Measurements from ENCODE around the gene TRDN.

The TRDN gene

GRCh38 chr6:123658848-123659247, 22.1 kb upstream of the TRDN start:
- H3K27ac ChIP-seq (ENCODE audit: low read depth, low read length) = no peak overlapping the region
- no peaks in the 10 kb centered on the region for H3K4me1 ChIP-seq (ENCODE audit: control insufficient read depth, insufficient read depth, low read length)
- H3K36me3 ChIP-seq (ENCODE audit: control insufficient read depth, insufficient read depth, low read length) = no peaks in the 10 kb centered on the region
- no peaks in the 10 kb centered on the region for H3K27me3 ChIP-seq (ENCODE audit: control insufficient read depth, insufficient read depth, low read length)
- no peaks in the 10 kb centered on the region for H3K9me3 ChIP-seq (ENCODE audit: control insufficient read depth, insufficient read depth, low read length)
- no peak overlapping the region for H3K9ac ChIP-seq (ENCODE audit: low read depth, low read length)
- no peak overlapping the region for H3K4me3 ChIP-seq (ENCODE audit: low read depth, low read length)

DNA sequence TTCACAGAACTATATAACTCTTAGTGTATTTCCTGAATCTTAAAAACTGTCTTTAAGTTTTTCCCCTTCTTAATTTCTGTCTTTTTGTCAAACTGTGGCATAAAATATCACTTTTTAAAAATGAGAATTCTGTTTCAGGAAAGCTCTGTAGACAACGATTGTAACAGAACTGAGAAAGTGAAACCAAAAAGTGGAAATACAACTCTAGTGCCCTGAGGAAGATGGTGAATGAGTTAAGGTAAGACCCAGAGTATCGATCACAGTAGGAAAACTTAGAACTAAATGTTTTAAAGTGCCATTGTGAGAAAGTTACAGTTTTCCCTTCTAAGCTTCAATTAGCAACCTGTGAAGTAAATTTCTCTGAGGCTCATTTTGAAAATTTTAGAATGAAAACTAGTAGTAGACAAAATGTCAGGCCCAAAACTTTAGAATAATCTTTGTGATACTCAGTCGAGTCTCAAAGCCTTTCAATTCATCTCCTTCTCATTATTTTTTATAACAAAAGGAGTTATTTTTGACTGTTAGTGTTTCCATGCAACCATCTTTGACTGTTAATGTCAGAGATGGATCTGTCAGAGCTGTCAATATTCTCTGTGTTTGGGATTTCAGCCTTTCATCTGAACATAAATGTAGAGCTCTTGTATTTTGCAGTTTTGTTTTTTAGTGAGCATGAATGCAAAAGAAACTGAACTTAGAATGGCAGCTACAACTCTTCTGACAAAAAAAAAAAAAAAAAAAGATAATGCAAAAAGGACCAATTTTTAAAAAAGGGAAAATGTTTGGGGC, 19.0 kb upstream of the TRDN start:
- no peak overlapping the region for H3K4me3 ChIP-seq (ENCODE audit: low read depth, low read length)
- H3K27me3 ChIP-seq (ENCODE audit: control insufficient read depth, insufficient read depth, low read length) = no peaks in the 10 kb centered on the region
- no peak overlapping the region for H3K27ac ChIP-seq (ENCODE audit: low read depth, low read length)
- no peaks in the 10 kb centered on the region for H3K9me3 ChIP-seq (ENCODE audit: control insufficient read depth, insufficient read depth, low read length)
- H3K4me1 ChIP-seq (ENCODE audit: control insufficient read depth, insufficient read depth, low read length) = no peaks in the 10 kb centered on the region
- H3K9ac ChIP-seq (ENCODE audit: low read depth, low read length) = no peak overlapping the region
- H3K36me3 ChIP-seq (ENCODE audit: control insufficient read depth, insufficient read depth, low read length) = no peaks in the 10 kb centered on the region

GRCh38 chr6:123648723-123649122, 12.0 kb upstream of the TRDN start:
- no peak overlapping the region for H3K4me3 ChIP-seq (ENCODE audit: low read depth, low read length)
- H3K27ac ChIP-seq (ENCODE audit: low read depth, low read length) = no peak overlapping the region
- H3K9me3 ChIP-seq (ENCODE audit: control insufficient read depth, insufficient read depth, low read length) = no peaks in the 10 kb centered on the region
- no peaks in the 10 kb centered on the region for H3K36me3 ChIP-seq (ENCODE audit: control insufficient read depth, insufficient read depth, low read length)
- no peaks in the 10 kb centered on the region for H3K27me3 ChIP-seq (ENCODE audit: control insufficient read depth, insufficient read depth, low read length)
- H3K9ac ChIP-seq (ENCODE audit: low read depth, low read length) = no peak overlapping the region
- H3K4me1 ChIP-seq (ENCODE audit: control insufficient read depth, insufficient read depth, low read length) = no peaks in the 10 kb centered on the region

DNA sequence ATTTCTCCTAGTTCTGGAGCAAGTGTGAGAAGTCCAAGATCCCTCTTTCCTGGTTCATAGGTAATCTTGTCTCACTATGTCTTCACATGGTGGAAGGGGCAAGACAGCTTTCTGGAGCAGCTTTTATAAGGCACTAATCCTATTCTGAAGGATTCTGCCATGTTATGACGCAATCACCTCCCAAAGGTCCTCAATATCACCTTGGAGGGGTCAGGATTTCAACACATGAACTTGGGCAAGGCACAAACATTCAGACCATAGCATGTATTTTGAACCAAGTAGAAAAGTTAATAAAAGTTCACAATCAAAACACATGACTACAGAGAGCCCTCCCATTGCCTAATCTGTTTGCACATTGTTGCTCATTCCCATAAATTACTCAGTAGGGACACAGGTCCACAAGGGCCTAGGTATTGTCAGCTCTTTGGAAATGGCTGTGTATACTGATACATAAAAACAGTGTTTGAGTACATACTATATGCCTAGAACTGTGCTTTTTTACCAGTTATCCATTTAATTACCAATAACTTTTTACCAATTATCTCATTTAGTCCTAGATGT, 11.3 kb upstream of the TRDN start:
- Histone ChIP-seq H3K36me3 (ENCODE audit: control insufficient read depth, insufficient read depth, low read length) (no peaks in the 10 kb centered on the region), H3K4me1 (ENCODE audit: control insufficient read depth, insufficient read depth, low read length) (no peaks in the 10 kb centered on the region), H3K9ac (ENCODE audit: low read depth, low read length) (no peak overlapping the region), H3K27me3 (ENCODE audit: control insufficient read depth, insufficient read depth, low read length) (no peaks in the 10 kb centered on the region), H3K27ac (ENCODE audit: low read depth, low read length) (no peak overlapping the region), H3K9me3 (ENCODE audit: control insufficient read depth, insufficient read depth, low read length) (no peaks in the 10 kb centered on the region), H3K4me3 (ENCODE audit: low read depth, low read length) (no peak overlapping the region)

- Histone ChIP-seq H3K36me3 (ENCODE audit: control insufficient read depth, insufficient read depth, low read length) (no peaks in the 10 kb centered on the region), H3K27ac (ENCODE audit: low read depth, low read length) (no peak overlapping the region), H3K27me3 (ENCODE audit: control insufficient read depth, insufficient read depth, low read length) (no peaks in the 10 kb centered on the region), H3K4me1 (ENCODE audit: control insufficient read depth, insufficient read depth, low read length) (peaks cover 5% of the 10 kb centered on the region; the same call in 1 of the 2 replicates), H3K9ac (ENCODE audit: low read depth, low read length) (no peak overlapping the region), H3K9me3 (ENCODE audit: control insufficient read depth, insufficient read depth, low read length) (no peaks in the 10 kb centered on the region), H3K4me3 (ENCODE audit: low read depth, low read length) (no peak overlapping the region)
Measured at GRCh38 chr6:123641497-123641896, 4.7 kb upstream of the TRDN start.

- Histone ChIP-seq H3K4me1 (ENCODE audit: control insufficient read depth, insufficient read depth, low read length) (peaks cover 5% of the 10 kb centered on the region; the same call in 1 of the 2 replicates), H3K36me3 (ENCODE audit: control insufficient read depth, insufficient read depth, low read length) (no peaks in the 10 kb centered on the region), H3K9ac (ENCODE audit: low read depth, low read length) (no peak overlapping the region), H3K27me3 (ENCODE audit: control insufficient read depth, insufficient read depth, low read length) (no peaks in the 10 kb centered on the region), H3K4me3 (ENCODE audit: low read depth, low read length) (no peak overlapping the region), H3K9me3 (ENCODE audit: control insufficient read depth, insufficient read depth, low read length) (no peaks in the 10 kb centered on the region), H3K27ac (ENCODE audit: low read depth, low read length) (no peak overlapping the region)
Measured at GRCh38 chr6:123640567-123641187, 3.9 kb upstream of the TRDN start.

DNA sequence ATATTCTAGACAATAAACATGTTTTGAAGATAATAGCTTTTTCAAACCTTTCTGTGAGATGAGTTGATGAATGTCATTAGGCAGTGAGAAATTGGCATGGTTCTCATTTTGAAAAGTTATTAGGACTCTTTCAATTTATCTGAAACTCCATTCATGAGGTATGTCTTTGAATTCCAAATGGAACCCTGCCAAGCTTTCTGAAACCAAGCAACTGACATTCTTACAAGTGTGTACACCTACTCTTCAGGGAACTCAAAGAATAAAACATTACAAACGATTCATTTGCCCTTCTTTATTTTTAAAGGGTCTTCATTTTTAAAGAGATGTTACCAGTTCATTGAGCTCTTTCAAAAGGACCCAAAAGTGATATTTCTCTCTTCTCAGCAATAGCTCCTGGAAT, 2.1 kb upstream of the TRDN start:
- H3K9ac ChIP-seq (ENCODE audit: low read depth, low read length) = no peak overlapping the region
- H3K4me1 ChIP-seq (ENCODE audit: control insufficient read depth, insufficient read depth, low read length) = peaks cover 5% of the 10 kb centered on the region; the same call in 1 of the 2 replicates
- H3K27ac ChIP-seq (ENCODE audit: low read depth, low read length) = no peak overlapping the region
- H3K27me3 ChIP-seq (ENCODE audit: control insufficient read depth, insufficient read depth, low read length) = no peaks in the 10 kb centered on the region
- no peaks in the 10 kb centered on the region for H3K9me3 ChIP-seq (ENCODE audit: control insufficient read depth, insufficient read depth, low read length)
- no peaks in the 10 kb centered on the region for H3K36me3 ChIP-seq (ENCODE audit: control insufficient read depth, insufficient read depth, low read length)
- H3K4me3 ChIP-seq (ENCODE audit: low read depth, low read length) = no peak overlapping the region

- Histone ChIP-seq H3K9ac (ENCODE audit: low read depth, low read length) (no peak overlapping the region), H3K36me3 (ENCODE audit: control insufficient read depth, insufficient read depth, low read length) (no peaks in the 10 kb centered on the region), H3K4me3 (ENCODE audit: low read depth, low read length) (no peak overlapping the region), H3K27ac (ENCODE audit: low read depth, low read length) (peak overlapping the region; percentile 24), H3K4me1 (ENCODE audit: control insufficient read depth, insufficient read depth, low read length) (peaks cover 5% of the 10 kb centered on the region; the same call in 1 of the 2 replicates), H3K27me3 (ENCODE audit: control insufficient read depth, insufficient read depth, low read length) (no peaks in the 10 kb centered on the region), H3K9me3 (ENCODE audit: control insufficient read depth, insufficient read depth, low read length) (no peaks in the 10 kb centered on the region)
Measured at GRCh38 chr6:123636282-123636681, 468 bp downstream of the TRDN start.

GRCh38 chr6:123635567-123635966, 1.2 kb downstream of the TRDN start:
- Histone ChIP-seq H3K27ac (ENCODE audit: low read depth, low read length) (no peak overlapping the region), H3K4me3 (ENCODE audit: low read depth, low read length) (no peak overlapping the region), H3K9ac (ENCODE audit: low read depth, low read length) (no peak overlapping the region), H3K9me3 (ENCODE audit: control insufficient read depth, insufficient read depth, low read length) (no peaks in the 10 kb centered on the region), H3K4me1 (ENCODE audit: control insufficient read depth, insufficient read depth, low read length) (peaks cover 5% of the 10 kb centered on the region; the same call in 1 of the 2 replicates), H3K27me3 (ENCODE audit: control insufficient read depth, insufficient read depth, low read length) (no peaks in the 10 kb centered on the region), H3K36me3 (ENCODE audit: control insufficient read depth, insufficient read depth, low read length) (no peaks in the 10 kb centered on the region)

DNA sequence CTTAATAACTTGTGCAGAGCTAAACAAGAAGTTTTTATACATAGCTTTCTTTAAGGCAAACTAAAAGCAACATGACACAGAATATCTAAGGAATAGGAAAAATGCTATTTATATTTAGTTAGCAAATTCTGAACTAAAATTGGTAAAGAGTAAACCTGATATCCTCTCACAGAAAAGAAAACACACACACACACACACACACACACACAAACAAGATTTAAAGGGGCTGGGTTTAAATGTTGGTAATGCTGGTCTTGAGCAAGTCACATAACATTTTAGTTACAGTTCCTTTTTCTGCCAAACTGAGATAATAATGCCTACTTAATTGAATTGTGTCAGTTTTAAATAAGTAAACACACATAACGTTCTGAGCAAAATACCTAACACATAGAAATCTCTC, 1.6 kb downstream of the TRDN start:
- no peaks in the 10 kb centered on the region for H3K36me3 ChIP-seq (ENCODE audit: control insufficient read depth, insufficient read depth, low read length)
- no peaks in the 10 kb centered on the region for H3K27me3 ChIP-seq (ENCODE audit: control insufficient read depth, insufficient read depth, low read length)
- no peak overlapping the region for H3K4me3 ChIP-seq (ENCODE audit: low read depth, low read length)
- no peaks in the 10 kb centered on the region for H3K9me3 ChIP-seq (ENCODE audit: control insufficient read depth, insufficient read depth, low read length)
- no peak overlapping the region for H3K27ac ChIP-seq (ENCODE audit: low read depth, low read length)
- 0 out of 2 replicates have a peak, but pooled peaks cover 5% of the 10 kb centered on the region for H3K4me1 ChIP-seq (ENCODE audit: control insufficient read depth, insufficient read depth, low read length)
- H3K9ac ChIP-seq (ENCODE audit: low read depth, low read length) = no peak overlapping the region

DNA sequence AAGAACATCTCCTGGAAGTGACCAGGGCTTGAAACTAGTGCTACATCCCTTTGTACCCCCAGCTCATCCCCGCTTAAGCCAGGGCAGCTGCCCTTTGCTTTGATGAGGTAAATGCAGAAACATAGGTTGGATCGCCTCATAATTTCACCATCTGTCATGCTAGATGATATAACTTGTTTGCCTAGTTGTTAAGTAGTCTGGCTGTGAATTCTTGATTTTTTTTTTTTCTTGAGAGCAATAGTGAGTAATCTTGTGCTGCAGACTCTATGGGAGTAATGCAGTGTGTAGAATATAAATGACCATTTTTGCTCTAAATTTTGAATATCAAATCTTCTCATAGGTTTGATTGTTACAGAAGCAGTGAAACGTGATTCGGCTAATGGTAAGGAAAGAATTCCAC, 4.1 kb downstream of the TRDN start:
- H3K9ac ChIP-seq (ENCODE audit: low read depth, low read length) = no peak overlapping the region
- H3K4me3 ChIP-seq (ENCODE audit: low read depth, low read length) = no peak overlapping the region
- H3K4me1 ChIP-seq (ENCODE audit: control insufficient read depth, insufficient read depth, low read length) = peaks cover 16% of the 10 kb centered on the region
- H3K27ac ChIP-seq (ENCODE audit: low read depth, low read length) = no peak overlapping the region
- no peaks in the 10 kb centered on the region for H3K9me3 ChIP-seq (ENCODE audit: control insufficient read depth, insufficient read depth, low read length)
- no peaks in the 10 kb centered on the region for H3K36me3 ChIP-seq (ENCODE audit: control insufficient read depth, insufficient read depth, low read length)
- H3K27me3 ChIP-seq (ENCODE audit: control insufficient read depth, insufficient read depth, low read length) = no peaks in the 10 kb centered on the region

Measured in HUES48 (cell line).